Measurements from ENCODE around the gene RTRAF.

The RTRAF gene

DNA sequence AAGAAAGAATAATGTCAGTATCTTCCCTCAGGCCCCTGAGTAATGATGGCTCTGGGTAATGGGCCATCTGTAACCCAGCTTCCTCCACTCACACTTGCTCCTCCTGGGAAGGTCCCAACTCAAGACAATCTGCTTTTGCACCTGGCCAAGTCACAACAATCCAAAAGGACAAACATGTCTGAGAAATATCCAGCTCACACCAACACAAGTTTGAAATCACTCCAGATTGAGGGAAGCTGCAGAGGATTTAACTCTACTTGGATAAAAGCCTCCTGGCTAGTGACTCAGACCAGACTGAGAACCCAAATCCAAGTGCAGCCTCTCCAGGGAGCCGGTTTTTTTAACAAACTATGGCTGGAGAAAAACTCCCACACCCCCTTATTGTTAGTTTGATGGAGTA is 34.2 kb downstream of the RTRAF start:
- TF ChIP-seq CTCF (conservative IDR thresholded peaks at IDR 0.05; ENCODE audit: low read depth, low read length) = no peak
- Histone ChIP-seq H2AFZ (ENCODE audit: low read depth) (no peak overlapping the region), H3K4me1 (ENCODE audit: low read depth, poor library complexity, severe bottlenecking) (no peaks in the 10 kb centered on the region), H4K20me1 (ENCODE audit: insufficient read depth) (no peaks in the 10 kb centered on the region), H3K4me2 (no peak overlapping the region), H3K79me2 (ENCODE audit: insufficient read depth, low read depth) (no peaks in the 10 kb centered on the region), H3K4me3 (IDR thresholded peaks at IDR 0.05; ENCODE audit: insufficient read depth, low read depth, low read length) (no peak overlapping the region), H3K27me3 (ENCODE audit: insufficient read depth, low read depth) (no peaks in the 10 kb centered on the region), H3K9ac (no peak overlapping the region), H3K36me3 (ENCODE audit: insufficient read depth) (no peaks in the 10 kb centered on the region), H3K27ac (no peak overlapping the region)

DNA sequence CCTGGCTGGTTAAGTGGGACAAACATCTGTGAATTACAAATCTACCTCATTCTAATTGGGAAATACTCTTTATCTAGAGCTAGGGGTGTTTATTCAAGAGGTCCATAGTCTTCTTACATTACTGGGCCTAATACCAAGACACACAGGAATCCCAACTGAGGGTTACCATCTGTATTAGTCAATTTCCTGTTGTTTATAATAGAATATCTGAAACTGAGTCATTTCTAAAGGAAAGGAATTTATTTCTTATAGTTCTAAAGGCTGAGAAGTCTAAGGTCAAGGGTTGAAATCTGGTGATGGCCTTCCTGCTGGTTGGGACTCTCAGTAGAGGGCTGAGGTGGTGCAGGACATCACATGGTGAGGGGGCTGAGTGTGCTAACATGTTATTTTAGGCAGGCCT is 36.0 kb downstream of the RTRAF start:
- Histone ChIP-seq H3K9ac (no peak overlapping the region), H3K4me1 (ENCODE audit: low read depth, poor library complexity, severe bottlenecking) (no peaks in the 10 kb centered on the region), H3K79me2 (ENCODE audit: insufficient read depth, low read depth) (no peaks in the 10 kb centered on the region), H3K27me3 (ENCODE audit: insufficient read depth, low read depth) (no peaks in the 10 kb centered on the region), H3K4me2 (no peak overlapping the region), H3K4me3 (IDR thresholded peaks at IDR 0.05; ENCODE audit: insufficient read depth, low read depth, low read length) (no peak overlapping the region), H3K27ac (no peak overlapping the region), H2AFZ (ENCODE audit: low read depth) (no peak overlapping the region), H3K36me3 (ENCODE audit: insufficient read depth) (no peaks in the 10 kb centered on the region), H4K20me1 (ENCODE audit: insufficient read depth) (no peaks in the 10 kb centered on the region)
- no peak for TF ChIP-seq CTCF (conservative IDR thresholded peaks at IDR 0.05; ENCODE audit: low read depth, low read length)

DNA sequence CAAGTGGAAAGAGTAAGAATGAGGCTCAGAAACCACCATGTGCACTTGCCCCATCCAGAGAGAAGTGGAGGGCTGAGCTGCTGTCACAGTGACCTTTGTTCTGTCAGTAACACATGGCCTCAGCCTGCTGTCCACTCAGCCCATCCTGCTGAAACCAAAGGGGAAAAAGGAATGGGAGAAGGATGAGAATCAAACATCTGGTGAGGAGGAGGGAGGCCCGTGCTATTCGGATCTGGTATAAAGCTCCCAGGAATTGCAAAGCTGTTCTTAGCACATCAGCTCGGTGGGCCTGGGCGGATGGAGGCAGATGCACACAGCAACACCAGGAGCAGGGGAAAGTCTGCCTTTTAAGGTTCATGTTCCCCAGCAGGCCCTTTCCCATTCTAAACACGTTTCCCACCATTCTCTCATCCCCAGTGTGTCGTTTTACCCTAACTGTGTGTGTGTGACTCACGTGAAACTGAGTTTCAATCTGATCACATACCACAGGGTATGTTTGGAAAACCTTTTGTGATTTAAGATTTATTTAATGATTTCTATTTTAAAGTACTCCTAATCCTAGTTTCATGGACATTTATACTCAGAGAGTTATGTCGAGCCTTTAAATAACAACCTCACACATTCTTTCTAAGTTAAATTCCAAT is 36.8 kb downstream of the RTRAF start:
- H4K20me1 ChIP-seq (ENCODE audit: insufficient read depth) = no peaks in the 10 kb centered on the region
- no peak overlapping the region for H3K9ac ChIP-seq
- no peaks in the 10 kb centered on the region for H3K79me2 ChIP-seq (ENCODE audit: insufficient read depth, low read depth)
- H3K36me3 ChIP-seq (ENCODE audit: insufficient read depth) = no peaks in the 10 kb centered on the region
- H3K4me3 ChIP-seq (IDR thresholded peaks at IDR 0.05; ENCODE audit: insufficient read depth, low read depth, low read length) = no peak overlapping the region
- no peak overlapping the region for H3K27ac ChIP-seq
- no peaks in the 10 kb centered on the region for H3K4me1 ChIP-seq (ENCODE audit: low read depth, poor library complexity, severe bottlenecking)
- TF ChIP-seq CTCF (conservative IDR thresholded peaks at IDR 0.05; ENCODE audit: low read depth, low read length) = no peak
- H2AFZ ChIP-seq (ENCODE audit: low read depth) = no peak overlapping the region
- no peak overlapping the region for H3K4me2 ChIP-seq
- H3K27me3 ChIP-seq (ENCODE audit: insufficient read depth, low read depth) = no peaks in the 10 kb centered on the region

GRCh38 chr14:52026901-52027300 is 37.6 kb downstream of the RTRAF start:
- Histone ChIP-seq H3K9ac (no peak overlapping the region), H3K4me1 (ENCODE audit: low read depth, poor library complexity, severe bottlenecking) (no peaks in the 10 kb centered on the region)
- TF ChIP-seq CTCF (conservative IDR thresholded peaks at IDR 0.05; ENCODE audit: low read depth, low read length) = no peak

More at GRCh38 chr14:52026901-52027300, 37.6 kb downstream of the RTRAF start:
- Histone ChIP-seq H3K4me2 (no peak overlapping the region), H3K27me3 (ENCODE audit: insufficient read depth, low read depth) (no peaks in the 10 kb centered on the region), H3K27ac (no peak overlapping the region), H3K4me3 (IDR thresholded peaks at IDR 0.05; ENCODE audit: insufficient read depth, low read depth, low read length) (no peak overlapping the region), H3K36me3 (ENCODE audit: insufficient read depth) (no peaks in the 10 kb centered on the region), H4K20me1 (ENCODE audit: insufficient read depth) (no peaks in the 10 kb centered on the region), H3K79me2 (ENCODE audit: insufficient read depth, low read depth) (no peaks in the 10 kb centered on the region), H2AFZ (ENCODE audit: low read depth) (no peak overlapping the region)

Data from KMS-11 (cell line).